ENCODE results near the gene KCNJ5.

Gene KCNJ5

GRCh38 chr11:128895526-128895925, 4.4 kb downstream of the KCNJ5 start:
- ATAC-seq, result no peak
- TF ChIP-seq PPARA (CRISPR knock-in tag; IDR thresholded peaks at IDR 0.05; ENCODE audit: borderline replicate concordance), result no peak
- no peak for TF ChIP-seq TOX (CRISPR knock-in tag; IDR thresholded peaks at IDR 0.05; ENCODE audit: borderline replicate concordance)
- TF ChIP-seq GLIS3 (CRISPR knock-in tag; IDR thresholded peaks at IDR 0.05), result no peak
- no peak for TF ChIP-seq CSDC2 (CRISPR knock-in tag; IDR thresholded peaks at IDR 0.05)
- no peak for TF ChIP-seq ZFP3 (CRISPR knock-in tag; IDR thresholded peaks at IDR 0.05)
- no peak for TF ChIP-seq ARNTL (CRISPR knock-in tag; IDR thresholded peaks at IDR 0.05; ENCODE audit: borderline replicate concordance, low read depth)
- no peak for TF ChIP-seq BACH2 (CRISPR knock-in tag; IDR thresholded peaks at IDR 0.05; ENCODE audit: borderline replicate concordance)
- TF ChIP-seq, protein P1, sequence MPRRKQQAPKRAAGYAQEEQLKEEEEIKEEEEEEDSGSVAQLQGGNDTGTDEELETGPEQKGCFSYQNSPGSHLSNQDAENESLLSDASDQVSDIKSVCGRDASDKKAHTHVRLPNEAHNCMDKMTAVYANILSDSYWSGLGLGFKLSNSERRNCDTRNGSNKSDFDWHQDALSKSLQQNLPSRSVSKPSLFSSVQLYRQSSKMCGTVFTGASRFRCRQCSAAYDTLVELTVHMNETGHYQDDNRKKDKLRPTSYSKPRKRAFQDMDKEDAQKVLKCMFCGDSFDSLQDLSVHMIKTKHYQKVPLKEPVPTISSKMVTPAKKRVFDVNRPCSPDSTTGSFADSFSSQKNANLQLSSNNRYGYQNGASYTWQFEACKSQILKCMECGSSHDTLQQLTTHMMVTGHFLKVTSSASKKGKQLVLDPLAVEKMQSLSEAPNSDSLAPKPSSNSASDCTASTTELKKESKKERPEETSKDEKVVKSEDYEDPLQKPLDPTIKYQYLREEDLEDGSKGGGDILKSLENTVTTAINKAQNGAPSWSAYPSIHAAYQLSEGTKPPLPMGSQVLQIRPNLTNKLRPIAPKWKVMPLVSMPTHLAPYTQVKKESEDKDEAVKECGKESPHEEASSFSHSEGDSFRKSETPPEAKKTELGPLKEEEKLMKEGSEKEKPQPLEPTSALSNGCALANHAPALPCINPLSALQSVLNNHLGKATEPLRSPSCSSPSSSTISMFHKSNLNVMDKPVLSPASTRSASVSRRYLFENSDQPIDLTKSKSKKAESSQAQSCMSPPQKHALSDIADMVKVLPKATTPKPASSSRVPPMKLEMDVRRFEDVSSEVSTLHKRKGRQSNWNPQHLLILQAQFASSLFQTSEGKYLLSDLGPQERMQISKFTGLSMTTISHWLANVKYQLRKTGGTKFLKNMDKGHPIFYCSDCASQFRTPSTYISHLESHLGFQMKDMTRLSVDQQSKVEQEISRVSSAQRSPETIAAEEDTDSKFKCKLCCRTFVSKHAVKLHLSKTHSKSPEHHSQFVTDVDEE (CRISPR knock-in tag; IDR thresholded peaks at IDR 0.05), result no peak
- TF ChIP-seq, protein P2, sequence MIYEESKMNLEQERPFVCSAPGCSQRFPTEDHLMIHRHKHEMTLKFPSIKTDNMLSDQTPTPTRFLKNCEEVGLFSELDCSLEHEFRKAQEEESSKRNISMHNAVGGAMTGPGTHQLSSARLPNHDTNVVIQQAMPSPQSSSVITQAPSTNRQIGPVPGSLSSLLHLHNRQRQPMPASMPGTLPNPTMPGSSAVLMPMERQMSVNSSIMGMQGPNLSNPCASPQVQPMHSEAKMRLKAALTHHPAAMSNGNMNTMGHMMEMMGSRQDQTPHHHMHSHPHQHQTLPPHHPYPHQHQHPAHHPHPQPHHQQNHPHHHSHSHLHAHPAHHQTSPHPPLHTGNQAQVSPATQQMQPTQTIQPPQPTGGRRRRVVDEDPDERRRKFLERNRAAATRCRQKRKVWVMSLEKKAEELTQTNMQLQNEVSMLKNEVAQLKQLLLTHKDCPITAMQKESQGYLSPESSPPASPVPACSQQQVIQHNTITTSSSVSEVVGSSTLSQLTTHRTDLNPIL (CRISPR knock-in tag; IDR thresholded peaks at IDR 0.05; ENCODE audit: low read depth), result no peak
- no peak for TF ChIP-seq ZC3H10 (CRISPR knock-in tag; IDR thresholded peaks at IDR 0.05)
- no peak for TF ChIP-seq PATZ1 (CRISPR knock-in tag; IDR thresholded peaks at IDR 0.05; ENCODE audit: borderline replicate concordance)
- no peak for TF ChIP-seq ZNF70 (CRISPR knock-in tag; IDR thresholded peaks at IDR 0.05)
- no peak for TF ChIP-seq ESRRG (CRISPR knock-in tag; IDR thresholded peaks at IDR 0.05)
- TF ChIP-seq, protein P3, sequence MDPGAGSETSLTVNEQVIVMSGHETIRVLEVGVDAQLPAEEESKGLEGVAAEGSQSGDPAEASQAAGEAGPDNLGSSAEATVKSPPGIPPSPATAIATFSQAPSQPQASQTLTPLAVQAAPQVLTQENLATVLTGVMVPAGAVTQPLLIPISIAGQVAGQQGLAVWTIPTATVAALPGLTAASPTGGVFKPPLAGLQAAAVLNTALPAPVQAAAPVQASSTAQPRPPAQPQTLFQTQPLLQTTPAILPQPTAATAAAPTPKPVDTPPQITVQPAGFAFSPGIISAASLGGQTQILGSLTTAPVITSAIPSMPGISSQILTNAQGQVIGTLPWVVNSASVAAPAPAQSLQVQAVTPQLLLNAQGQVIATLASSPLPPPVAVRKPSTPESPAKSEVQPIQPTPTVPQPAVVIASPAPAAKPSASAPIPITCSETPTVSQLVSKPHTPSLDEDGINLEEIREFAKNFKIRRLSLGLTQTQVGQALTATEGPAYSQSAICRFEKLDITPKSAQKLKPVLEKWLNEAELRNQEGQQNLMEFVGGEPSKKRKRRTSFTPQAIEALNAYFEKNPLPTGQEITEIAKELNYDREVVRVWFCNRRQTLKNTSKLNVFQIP (CRISPR knock-in tag; IDR thresholded peaks at IDR 0.05; ENCODE audit: borderline replicate concordance, low read depth), result no peak

DNA sequence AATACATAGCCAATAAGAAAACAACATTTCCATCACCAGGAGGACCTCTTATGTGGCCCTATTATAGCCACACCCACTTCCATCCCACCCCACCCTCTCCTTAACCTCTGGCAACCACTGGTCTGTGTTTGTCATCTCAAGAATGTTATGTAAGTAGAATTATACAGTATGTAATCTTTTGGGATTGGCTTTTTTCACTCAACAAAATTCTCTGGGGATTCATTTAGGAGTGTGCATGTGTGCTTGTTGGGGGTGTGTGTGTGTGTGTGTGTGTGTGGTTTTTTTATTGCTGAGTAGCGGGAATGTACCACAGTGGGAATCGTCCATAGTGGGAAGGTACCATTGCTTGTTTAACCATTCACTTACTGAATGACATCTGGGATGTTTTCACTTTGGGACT, 5.2 kb downstream of the KCNJ5 start:
- TF ChIP-seq SNAI2 (CRISPR knock-in tag; IDR thresholded peaks at IDR 0.05), result no peak
- no peak for TF ChIP-seq ZNF8 (CRISPR knock-in tag; IDR thresholded peaks at IDR 0.05)
- ATAC-seq, result no peak

DNA sequence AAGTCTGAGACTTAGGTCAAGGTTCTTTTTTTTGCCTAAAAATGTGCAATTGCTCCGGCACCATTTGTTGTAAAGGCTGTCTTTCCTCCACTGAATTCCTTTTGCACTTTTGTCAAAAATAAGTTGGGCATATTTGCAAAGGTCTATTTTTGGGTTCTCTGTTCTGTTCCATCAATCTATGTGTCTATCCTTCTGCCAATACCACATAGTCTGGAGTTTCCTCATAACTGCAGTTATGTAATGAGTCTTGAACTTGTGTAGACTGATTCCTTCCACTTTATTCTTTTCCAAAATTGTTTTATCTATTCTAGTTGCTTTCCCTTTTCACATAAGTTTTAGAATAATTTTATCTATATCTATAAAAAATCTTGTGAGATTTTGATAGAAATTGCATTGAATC, 6.7 kb downstream of the KCNJ5 start:
- TF ChIP-seq ISL1 (CRISPR knock-in tag; IDR thresholded peaks at IDR 0.05) (no peak), CSRNP3 (CRISPR knock-in tag; IDR thresholded peaks at IDR 0.05) (no peak), PATZ1 (CRISPR knock-in tag; IDR thresholded peaks at IDR 0.05; ENCODE audit: borderline replicate concordance) (no peak)
- ATAC-seq, result no peak
